OCI-LY7 (cell line): ENCODE results near the gene FADS3. TPM values are rescaled to one million over a fixed set of nuclear protein-coding genes. Genes with fewer than 3 reads are reported as not detected.

ENCODE experiments used
- BruUV-seq: library from RNA; stranded (reverse); fragments of 400-500 nt; replicated peaks from 2 replicates; lab custom pipeline; 2021; lab: Mats Ljungman, UMichigan
- CTCF ChIA-PET: fragments of 300-600 bp; sonication (Branson Sonifier 250); formaldehyde crosslinking; loops from one replicate; lab custom pipeline; 2022; ENCODE audit warnings: antibody characterized with exemption; ENCODE audit not compliant: unreplicated experiment; lab: Charles Lee
- POLR2A ChIA-PET: fragments of 300-600 bp; sonication (Branson Sonifier 250); formaldehyde crosslinking; loops from one replicate; lab custom pipeline; 2022; ENCODE audit warnings: antibody characterized with exemption; lab: Charles Lee
- DNase-seq: peaks from one replicate; pipeline ENCODE4 v3.0.0-alpha.2; 2015; ENCODE audit warnings: low spot score
- H2AFZ ChIP-seq: fragments of 200-600 bp; sonication (generic), shearing (Covaris generic); 2 replicates; pipeline ENCODE4 v1.6.1; 2014; ENCODE audit warnings: mild to moderate bottlenecking, antibody characterized with exemption, low read length, moderate library complexity
- H3K27ac ChIP-seq: fragments of 200-600 bp; sonication (generic); 2 replicates; pipeline ENCODE4 v1.5.1; 2014; ENCODE audit warnings: mixed run types, low read depth, mild to moderate bottlenecking, moderate library complexity, low read length, inconsistent platforms; ENCODE audit not compliant: poor library complexity, severe bottlenecking
- H3K36me3 ChIP-seq: fragments of 200-600 bp; sonication (generic); 2 replicates; pipeline ENCODE4 v1.6.1; 2014; ENCODE audit warnings: mild to moderate bottlenecking, antibody characterized with exemption, low read length, moderate library complexity, mixed read lengths; ENCODE audit not compliant: insufficient read depth
- H3K4me1 ChIP-seq: fragments of 200-600 bp; sonication (generic); 2 replicates; pipeline ENCODE4 v1.5.1; 2014; ENCODE audit warnings: mild to moderate bottlenecking, low read length; ENCODE audit not compliant: insufficient read depth, poor library complexity, severe bottlenecking
- H3K4me2 ChIP-seq: fragments of 200-600 bp; sonication (generic); 2 replicates; pipeline ENCODE4 v1.6.1; 2014; ENCODE audit warnings: mild to moderate bottlenecking, low read length
- H3K4me3 ChIP-seq: fragments of 200-600 bp; sonication (generic); 2 replicates; pipeline ENCODE4 v1.5.1; 2014; ENCODE audit warnings: mild to moderate bottlenecking, low read depth, low read length; ENCODE audit not compliant: poor library complexity, severe bottlenecking
- H3K79me2 ChIP-seq: fragments of 200-600 bp; sonication (generic); 2 replicates; pipeline ENCODE4 v1.6.1; 2016; ENCODE audit warnings: low read depth, mild to moderate bottlenecking, low read length, moderate library complexity, mixed read lengths; ENCODE audit not compliant: insufficient read depth
- H3K9me2 ChIP-seq: fragments of 200-600 bp; sonication (generic); 2 replicates; pipeline ENCODE4 v1.6.1; 2016; ENCODE audit warnings: mild to moderate bottlenecking, low read length, mixed read lengths; ENCODE audit not compliant: insufficient read depth
- H3K9me3 ChIP-seq: fragments of 200-600 bp; sonication (generic); 2 replicates; pipeline ENCODE4 v1.6.1; 2014; ENCODE audit warnings: mild to moderate bottlenecking, mixed run types, low read length, mixed read lengths
- H4K20me1 ChIP-seq: fragments of 200-600 bp; sonication (generic); 2 replicates; pipeline ENCODE4 v1.6.1; 2014; ENCODE audit warnings: mild to moderate bottlenecking, antibody characterized with exemption, low read length, moderate library complexity, mixed read lengths; ENCODE audit not compliant: insufficient read depth
- CTCF ChIP-seq: fragments of 200-600 bp; sonication (generic); conservative IDR thresholded peaks from 2 replicates; pipeline ENCODE4 v1.5.1; 2014; ENCODE audit warnings: mild to moderate bottlenecking, antibody characterized with exemption, low read length, moderate library complexity, mixed read lengths
- EZH2phosphoT487 ChIP-seq: fragments of 200-600 bp; sonication (generic); IDR thresholded peaks from 2 replicates; pipeline ENCODE4 v1.6.1; 2018; ENCODE audit warnings: low read depth, borderline replicate concordance, mild to moderate bottlenecking, mixed run types, antibody characterized with exemption, low read length, moderate library complexity, mixed read lengths
- intact Hi-C: fragments of 100-400 bp; cut with micrococcal nuclease; formaldehyde crosslinking; loops from one replicate; pipeline ENCODE4 v1.10.0; 2022; ENCODE audit not compliant: unreplicated experiment
- total RNA-seq, 2 experiments: library from RNA; depleted of rRNA in 1 of 2; stranded (reverse); fragments of >200 nt in 1 of 2; shearing (Covaris generic) in 1 of 2; gene quantifications; 2 replicates each; pipeline ENCODE4 v1.2.3, GENCODE V29; 2014 to 2022

Gene FADS3
- total RNA-seq, 2 experiments from 2014 or later: 103 to 191 TPM

DNA sequence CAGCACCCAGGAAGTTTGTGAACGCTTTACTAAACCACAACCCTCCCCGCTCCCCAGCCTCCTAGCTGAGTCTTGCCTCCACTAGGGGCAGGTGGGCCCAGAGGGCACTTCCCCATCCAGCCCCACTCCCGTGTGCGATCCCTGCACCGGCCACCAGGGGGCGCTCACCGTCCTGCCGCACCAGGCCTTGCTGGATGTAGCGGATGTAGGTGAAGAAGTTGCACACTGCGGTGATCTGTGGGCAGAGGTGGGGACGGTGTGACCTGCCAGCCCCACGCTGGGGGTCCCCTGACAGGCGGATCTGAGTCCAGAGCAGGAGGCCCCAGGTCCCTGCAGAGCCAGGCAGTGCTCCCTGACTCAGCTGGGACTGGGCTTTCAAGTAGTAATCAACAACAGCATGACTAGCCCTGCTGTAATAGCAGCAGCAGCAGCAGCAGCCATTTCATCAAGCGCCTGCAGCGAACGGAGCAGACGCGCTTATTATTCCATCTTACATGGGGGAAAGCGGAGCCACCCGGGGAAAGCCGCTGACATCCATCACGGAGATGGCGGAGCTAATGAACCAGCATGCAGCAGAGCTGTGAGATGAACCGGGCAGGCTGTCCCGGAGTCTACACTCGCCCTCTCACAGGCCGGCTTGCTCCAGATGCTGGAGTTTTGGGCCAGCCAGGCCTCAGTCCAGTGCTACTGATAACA is 7.9 kb upstream of the FADS3 start:
- Histone ChIP-seq H3K4me3 (no peak overlapping the region), H3K27ac (no peak overlapping the region), H3K9me3 (no peaks in the 10 kb centered on the region), H3K4me2 (peak overlapping the region; percentile 39; the same call in 1 of the 2 replicates), H3K9me2 (no peaks in the 10 kb centered on the region), H3K4me1 (peaks cover 14% of the 10 kb centered on the region), H4K20me1 (no peaks in the 10 kb centered on the region), H3K36me3 (no peaks in the 10 kb centered on the region), H2AFZ (peak overlapping the region; percentile 37; the same call in 1 of the 2 replicates), H3K79me2 (no peaks in the 10 kb centered on the region)
- POLR2A ChIA-PET: interaction anchor here (0.6 to 2.1 kb wide), 6 partner anchors 19 to 102 kb away, joined by 3 to 11 read pairs (median 3); no protein-coding TSS in a partner anchor
- TF ChIP-seq EZH2phosphoT487 (no peak), CTCF (peak; percentile 98)
- intact Hi-C loops: loop anchor here (1.0 to 5.0 kb wide), 4 partner anchors 48 to 208 kb away; no protein-coding TSS in a partner anchor
- peak; percentile 92 for DNase-seq
- CTCF ChIA-PET: interaction anchor here (0.5 to 4.2 kb wide), 18 partner anchors 9 to 252 kb away, joined by 3 to 28 read pairs (median 4); no protein-coding TSS in a partner anchor
- BruUV-seq: no TSS peak

- no peaks in the 10 kb centered on the region for H3K9me2 ChIP-seq
- ChIA-PET POLR2A (interaction anchor here (0.6 to 2.1 kb wide), 5 partner anchors 18 to 856 kb away, joined by 3 to 11 read pairs (median 3); partner anchors contain the start of gene ZBTB3), CTCF (interaction anchor here (0.6 to 4.2 kb wide), 10 partner anchors 10 to 869 kb away, joined by 3 to 28 read pairs (median 10); no protein-coding TSS in a partner anchor)
- H3K9me3 ChIP-seq: no peaks in the 10 kb centered on the region
- no peak for TF ChIP-seq EZH2phosphoT487
- TF ChIP-seq CTCF: no peak
- H3K27ac ChIP-seq: no peak overlapping the region
- BruUV-seq: no TSS peak
- H2AFZ ChIP-seq: no peak overlapping the region
- H3K79me2 ChIP-seq: no peaks in the 10 kb centered on the region
- intact Hi-C loops: loop anchor here (5.0 kb wide), 2 partner anchors 64 to 209 kb away; no protein-coding TSS in a partner anchor
- 0 out of 2 replicates have a peak overlapping the region, but pooled peaks have one; percentile 39 for H3K4me2 ChIP-seq
- no peak for DNase-seq
- peaks cover 20% of the 10 kb centered on the region for H3K4me1 ChIP-seq
- H3K36me3 ChIP-seq: no peaks in the 10 kb centered on the region
- no peaks in the 10 kb centered on the region for H4K20me1 ChIP-seq
- H3K4me3 ChIP-seq: no peak overlapping the region
Observed at GRCh38 chr11:61898247-61898582, 6.9 kb upstream of the FADS3 start.
